ENCODE measurements around the gene CPEB4. TPM values are rescaled to one million over a fixed set of nuclear protein-coding genes. Genes with fewer than 3 reads are reported as not detected.

The CPEB4 gene
- total and polyA plus RNA-seq, 10 of the 15 experiments (the other 5 are each of a cell fraction or from before 2014, with no cell fraction given): 6.9 to 33.1 (median 20.4) TPM

DNA sequence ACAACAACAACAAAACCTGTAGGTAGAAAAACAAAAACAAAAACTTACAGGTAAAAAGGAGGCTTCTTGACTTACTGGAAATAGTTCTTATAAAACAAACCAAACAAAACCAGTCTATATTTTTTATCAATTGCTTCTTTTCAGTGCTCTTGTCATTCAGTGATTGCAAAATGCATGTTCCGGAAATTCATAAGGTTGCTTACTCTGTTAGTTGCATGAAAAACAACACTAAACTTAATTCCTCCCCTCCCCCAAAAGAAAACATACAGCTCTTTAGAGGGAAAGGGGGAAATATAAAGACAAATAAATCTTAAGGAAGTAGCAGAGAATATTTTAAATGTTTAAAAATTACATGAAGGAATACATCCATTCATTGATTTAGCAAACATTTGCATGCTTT lies 19.1 kb downstream of the CPEB4 start (continued):
- TF ChIP-seq, protein P1, sequence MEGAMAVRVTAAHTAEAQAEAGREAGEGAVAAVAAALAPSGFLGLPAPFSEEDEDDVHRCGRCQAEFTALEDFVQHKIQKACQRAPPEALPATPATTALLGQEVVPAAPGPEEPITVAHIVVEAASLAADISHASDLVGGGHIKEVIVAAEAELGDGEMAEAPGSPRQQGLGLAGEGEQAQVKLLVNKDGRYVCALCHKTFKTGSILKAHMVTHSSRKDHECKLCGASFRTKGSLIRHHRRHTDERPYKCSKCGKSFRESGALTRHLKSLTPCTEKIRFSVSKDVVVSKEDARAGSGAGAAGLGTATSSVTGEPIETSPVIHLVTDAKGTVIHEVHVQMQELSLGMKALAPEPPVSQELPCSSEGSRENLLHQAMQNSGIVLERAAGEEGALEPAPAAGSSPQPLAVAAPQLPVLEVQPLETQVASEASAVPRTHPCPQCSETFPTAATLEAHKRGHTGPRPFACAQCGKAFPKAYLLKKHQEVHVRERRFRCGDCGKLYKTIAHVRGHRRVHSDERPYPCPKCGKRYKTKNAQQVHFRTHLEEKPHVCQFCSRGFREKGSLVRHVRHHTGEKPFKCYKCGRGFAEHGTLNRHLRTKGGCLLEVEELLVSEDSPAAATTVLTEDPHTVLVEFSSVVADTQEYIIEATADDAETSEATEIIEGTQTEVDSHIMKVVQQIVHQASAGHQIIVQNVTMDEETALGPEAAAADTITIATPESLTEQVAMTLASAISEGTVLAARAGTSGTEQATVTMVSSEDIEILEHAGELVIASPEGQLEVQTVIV (IDR thresholded peaks at IDR 0.05; ENCODE audit: borderline replicate concordance, partially characterized antibody): no peak
- TF ChIP-seq NRF1 (conservative IDR thresholded peaks at IDR 0.05; ENCODE audit: low read depth, low read length): no peak
- no peak for TF ChIP-seq STAT1 (conservative IDR thresholded peaks at IDR 0.05)
- no peak for TF ChIP-seq SUZ12 (IDR thresholded peaks at IDR 0.05; ENCODE audit: unreplicated experiment)
- no peak for TF ChIP-seq NR2C2 (IDR thresholded peaks at IDR 0.05; ENCODE audit: borderline replicate concordance, control insufficient read depth, insufficient read length, low read depth)
- TF ChIP-seq, protein P2, sequence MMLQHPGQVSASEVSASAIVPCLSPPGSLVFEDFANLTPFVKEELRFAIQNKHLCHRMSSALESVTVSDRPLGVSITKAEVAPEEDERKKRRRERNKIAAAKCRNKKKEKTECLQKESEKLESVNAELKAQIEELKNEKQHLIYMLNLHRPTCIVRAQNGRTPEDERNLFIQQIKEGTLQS (IDR thresholded peaks at IDR 0.05; ENCODE audit: borderline replicate concordance, extremely low read depth, low read depth, low read length): no peak
- TF ChIP-seq TCF7 (IDR thresholded peaks at IDR 0.05; ENCODE audit: borderline replicate concordance): no peak
- TF ChIP-seq, protein P3, sequence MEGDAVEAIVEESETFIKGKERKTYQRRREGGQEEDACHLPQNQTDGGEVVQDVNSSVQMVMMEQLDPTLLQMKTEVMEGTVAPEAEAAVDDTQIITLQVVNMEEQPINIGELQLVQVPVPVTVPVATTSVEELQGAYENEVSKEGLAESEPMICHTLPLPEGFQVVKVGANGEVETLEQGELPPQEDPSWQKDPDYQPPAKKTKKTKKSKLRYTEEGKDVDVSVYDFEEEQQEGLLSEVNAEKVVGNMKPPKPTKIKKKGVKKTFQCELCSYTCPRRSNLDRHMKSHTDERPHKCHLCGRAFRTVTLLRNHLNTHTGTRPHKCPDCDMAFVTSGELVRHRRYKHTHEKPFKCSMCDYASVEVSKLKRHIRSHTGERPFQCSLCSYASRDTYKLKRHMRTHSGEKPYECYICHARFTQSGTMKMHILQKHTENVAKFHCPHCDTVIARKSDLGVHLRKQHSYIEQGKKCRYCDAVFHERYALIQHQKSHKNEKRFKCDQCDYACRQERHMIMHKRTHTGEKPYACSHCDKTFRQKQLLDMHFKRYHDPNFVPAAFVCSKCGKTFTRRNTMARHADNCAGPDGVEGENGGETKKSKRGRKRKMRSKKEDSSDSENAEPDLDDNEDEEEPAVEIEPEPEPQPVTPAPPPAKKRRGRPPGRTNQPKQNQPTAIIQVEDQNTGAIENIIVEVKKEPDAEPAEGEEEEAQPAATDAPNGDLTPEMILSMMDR (IDR thresholded peaks at IDR 0.05 in 2 of 3, conservative IDR thresholded peaks at IDR 0.05 in 1 of 3; ENCODE audit: control insufficient read depth in 2 of 3, extremely low read depth in 1 of 3, insufficient read depth in 1 of 3, low read depth in 3 of 3, low read length in 3 of 3): no peak
- TF ChIP-seq TCF12 (IDR thresholded peaks at IDR 0.05; ENCODE audit: low read depth, low read length): no peak
- TF ChIP-seq BMI1 (IDR thresholded peaks at IDR 0.05; ENCODE audit: borderline replicate concordance): no peak
